Central memory CD8-positive, alpha-beta T cell (primary cell): ENCODE data around the gene IRS1.

ENCODE experiments used
- ATAC-seq: fragments of 150-1000 bp; cut with Tn5 transposase; replicated peaks from 2 replicates; pipeline ENCODE4 v1.10.0; 2022; ENCODE audit warnings: mild to moderate bottlenecking, moderate FRiP score, moderate number of reproducible peaks; ENCODE audit not compliant: poor library complexity, severe bottlenecking; ENCODE audit errors: extremely low read depth
- DNase-seq, 2 donors: peaks; one replicate each; pipeline ENCODE4 v3.0.0; 2021; ENCODE audit warnings: low spot score in 2 of 2
- H3K27ac Mint-ChIP-seq: one replicate; pipeline ENCODE4 v1.8.0; 2022; ENCODE audit warnings: low read depth, mild to moderate bottlenecking, moderate library complexity, mixed read lengths
- H3K27me3 Mint-ChIP-seq: one replicate; pipeline ENCODE4 v1.8.0; 2022; ENCODE audit warnings: mixed read lengths
- H3K36me3 Mint-ChIP-seq: one replicate; pipeline ENCODE4 v1.8.0; 2022; ENCODE audit warnings: mild to moderate bottlenecking, moderate library complexity, mixed read lengths; ENCODE audit not compliant: insufficient read depth
- H3K4me1 Mint-ChIP-seq: one replicate; pipeline ENCODE4 v1.8.0; 2022; ENCODE audit warnings: mixed read lengths
- H3K4me3 Mint-ChIP-seq: one replicate; pipeline ENCODE4 v1.8.0; 2022; ENCODE audit warnings: mild to moderate bottlenecking, moderate library complexity, mixed read lengths
- H3K9me3 Mint-ChIP-seq: one replicate; pipeline ENCODE4 v1.8.0; 2022; ENCODE audit warnings: mixed read lengths

Gene IRS1

GRCh38 chr2:226694149-226694548 is 105.5 kb downstream of the IRS1 start:
- no peaks in the 10 kb centered on the region for H3K36me3 Mint-ChIP-seq
- no peaks in the 10 kb centered on the region for H3K4me1 Mint-ChIP-seq
- H3K9me3 Mint-ChIP-seq, result no peaks in the 10 kb centered on the region
- H3K4me3 Mint-ChIP-seq, result no peak overlapping the region
- DNase-seq, result no peak
- no peak overlapping the region for H3K27ac Mint-ChIP-seq
- H3K27me3 Mint-ChIP-seq, result peaks cover 45% of the 10 kb centered on the region
- ATAC-seq, result no peak

- Mint-ChIP-seq H3K27ac (no peak overlapping the region), H3K36me3 (no peaks in the 10 kb centered on the region), H3K4me3 (no peak overlapping the region), H3K4me1 (no peaks in the 10 kb centered on the region), H3K9me3 (no peaks in the 10 kb centered on the region), H3K27me3 (peaks cover 44% of the 10 kb centered on the region)
- DNase-seq (no peak), ATAC-seq (no peak)
Measured at GRCh38 chr2:226693521-226693920, 106.1 kb downstream of the IRS1 start.

DNA sequence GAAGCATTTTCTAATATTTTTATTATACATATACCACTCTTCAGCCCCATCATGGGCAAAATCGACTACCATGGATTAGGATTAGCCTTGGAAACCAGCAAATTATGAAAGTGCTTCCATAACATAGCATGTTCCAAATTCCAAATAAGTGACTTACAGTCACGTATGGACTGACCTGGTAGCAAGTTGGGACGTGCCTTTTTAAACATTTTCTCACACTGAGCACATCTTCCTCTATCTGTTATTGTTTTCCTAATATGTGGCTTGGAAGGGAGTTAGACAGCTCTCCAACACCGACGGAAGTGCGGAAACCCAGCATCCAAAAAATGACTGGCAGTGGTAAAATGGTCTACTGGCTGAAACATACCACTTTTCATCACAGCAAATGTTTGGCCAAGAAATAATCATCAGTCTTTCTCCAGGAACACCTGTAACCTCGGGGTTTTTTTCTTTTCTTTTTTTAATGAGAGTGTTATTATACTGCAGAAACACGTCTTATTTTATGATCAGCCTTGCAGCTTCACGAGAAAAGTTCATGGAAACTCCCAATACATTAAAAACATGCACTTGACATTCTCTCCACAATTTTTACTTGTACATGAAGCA is 107.0 kb downstream of the IRS1 start:
- Mint-ChIP-seq H3K27me3 (peaks cover 51% of the 10 kb centered on the region), H3K9me3 (no peaks in the 10 kb centered on the region), H3K4me3 (no peak overlapping the region), H3K36me3 (no peaks in the 10 kb centered on the region), H3K4me1 (no peaks in the 10 kb centered on the region), H3K27ac (no peak overlapping the region)
- DNase-seq, result no peak
- no peak for ATAC-seq

DNA sequence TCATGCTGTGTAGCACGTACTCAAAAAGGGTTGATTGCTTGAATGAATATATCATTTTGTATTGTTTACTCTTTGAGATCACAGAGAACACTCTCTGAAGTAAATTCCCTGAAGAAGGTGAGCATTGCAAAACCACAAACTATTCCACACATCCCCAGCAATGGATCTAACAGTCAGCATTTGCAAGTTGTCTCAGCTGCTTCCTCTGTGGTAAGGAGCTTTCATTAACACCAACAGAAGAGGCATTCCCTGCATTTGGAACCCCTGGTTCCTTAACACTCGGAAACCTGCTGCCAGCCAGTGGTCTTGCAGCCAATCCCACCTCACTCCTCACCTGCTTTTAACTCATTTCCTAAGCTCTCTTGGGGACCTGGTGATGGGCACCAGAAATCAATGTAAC is 108.4 kb downstream of the IRS1 start:
- Mint-ChIP-seq H3K36me3 (no peaks in the 10 kb centered on the region), H3K4me1 (no peaks in the 10 kb centered on the region), H3K27me3 (peaks cover 51% of the 10 kb centered on the region), H3K4me3 (no peak overlapping the region), H3K27ac (no peak overlapping the region), H3K9me3 (no peaks in the 10 kb centered on the region)
- ATAC-seq, result no peak
- no peak for DNase-seq

GRCh38 chr2:226690461-226691024 is 109.1 kb downstream of the IRS1 start:
- H3K36me3 Mint-ChIP-seq, result no peaks in the 10 kb centered on the region
- no peak overlapping the region for H3K4me3 Mint-ChIP-seq
- ATAC-seq (no peak), DNase-seq (no peak)
- H3K27ac Mint-ChIP-seq, result no peak overlapping the region
- H3K9me3 Mint-ChIP-seq, result no peaks in the 10 kb centered on the region
- H3K4me1 Mint-ChIP-seq, result peaks cover under 1% of the 10 kb centered on the region
- H3K27me3 Mint-ChIP-seq, result peaks cover 51% of the 10 kb centered on the region

- Mint-ChIP-seq H3K4me1 (peaks cover 5% of the 10 kb centered on the region), H3K9me3 (no peaks in the 10 kb centered on the region), H3K4me3 (no peak overlapping the region), H3K27me3 (peaks cover 36% of the 10 kb centered on the region), H3K36me3 (no peaks in the 10 kb centered on the region), H3K27ac (no peak overlapping the region)
- no peak for ATAC-seq
- DNase-seq, result no peak
Measured at GRCh38 chr2:226687641-226688253, 111.9 kb downstream of the IRS1 start.

GRCh38 chr2:226684563-226684959 is 115.1 kb downstream of the IRS1 start:
- no peak for ATAC-seq
- H3K36me3 Mint-ChIP-seq, result no peaks in the 10 kb centered on the region
- H3K9me3 Mint-ChIP-seq, result no peaks in the 10 kb centered on the region
- no peak for DNase-seq
- peaks cover 11% of the 10 kb centered on the region for H3K27me3 Mint-ChIP-seq
- no peak overlapping the region for H3K27ac Mint-ChIP-seq
- peaks cover 5% of the 10 kb centered on the region for H3K4me1 Mint-ChIP-seq
- no peak overlapping the region for H3K4me3 Mint-ChIP-seq

DNA sequence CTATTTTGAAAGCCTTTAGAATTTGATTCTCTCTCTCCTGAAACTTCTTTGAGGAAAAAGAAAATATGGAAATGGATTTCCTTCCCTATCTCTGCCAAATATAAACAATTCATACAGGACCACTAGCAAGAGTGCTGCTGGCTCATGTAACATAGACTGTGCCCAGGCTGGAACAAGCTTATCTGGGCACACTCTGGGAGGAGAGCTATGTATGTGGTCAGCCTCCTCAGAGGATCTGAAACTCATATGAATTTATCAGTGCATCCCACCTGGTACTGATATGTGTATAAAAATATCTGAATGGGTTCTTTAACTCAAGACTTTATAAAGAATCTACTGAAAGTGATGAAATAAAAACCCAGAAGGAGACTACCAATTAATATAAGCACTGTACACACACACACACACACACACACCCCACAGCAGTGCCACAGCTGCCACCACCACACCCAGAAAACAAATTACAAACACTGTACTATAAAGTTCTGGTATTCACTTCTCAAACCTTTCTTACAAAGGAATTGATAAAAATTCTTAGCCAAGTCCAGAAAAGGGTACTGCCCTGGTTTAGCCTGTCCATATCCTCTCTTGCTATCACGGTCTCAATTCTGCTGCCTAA is 115.6 kb downstream of the IRS1 start:
- ATAC-seq (no peak), DNase-seq (no peak)
- no peak overlapping the region for H3K27ac Mint-ChIP-seq
- no peaks in the 10 kb centered on the region for H3K9me3 Mint-ChIP-seq
- H3K4me1 Mint-ChIP-seq, result peaks cover 5% of the 10 kb centered on the region
- H3K36me3 Mint-ChIP-seq, result no peaks in the 10 kb centered on the region
- H3K27me3 Mint-ChIP-seq, result peaks cover 11% of the 10 kb centered on the region
- H3K4me3 Mint-ChIP-seq, result no peak overlapping the region

DNA sequence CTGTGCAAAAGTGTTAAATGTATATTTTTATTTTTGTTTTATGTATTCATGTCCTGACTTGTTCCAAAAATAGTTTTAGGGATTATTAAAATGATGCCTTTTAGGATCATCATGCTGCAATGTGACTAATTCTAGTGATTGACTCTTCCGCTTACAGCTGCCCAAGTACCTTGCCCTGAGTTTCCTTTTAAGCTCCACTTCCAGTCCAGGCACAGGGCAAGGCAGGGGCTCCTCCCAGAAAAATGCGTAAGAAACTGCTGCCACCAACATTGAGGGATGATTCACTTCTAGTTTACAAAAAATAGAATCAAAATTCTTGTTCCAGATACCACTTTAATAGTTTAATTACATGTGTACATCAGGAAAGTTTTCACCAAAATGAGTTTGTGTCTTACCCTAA is 116.4 kb downstream of the IRS1 start:
- no peak overlapping the region for H3K4me3 Mint-ChIP-seq
- H3K27me3 Mint-ChIP-seq, result peaks cover 4% of the 10 kb centered on the region
- DNase-seq (no peak), ATAC-seq (no peak)
- peaks cover 5% of the 10 kb centered on the region for H3K4me1 Mint-ChIP-seq
- H3K9me3 Mint-ChIP-seq, result no peaks in the 10 kb centered on the region
- no peaks in the 10 kb centered on the region for H3K36me3 Mint-ChIP-seq
- no peak overlapping the region for H3K27ac Mint-ChIP-seq
